ENCODE results near the gene CXCL12. TPM values are rescaled to one million over a fixed set of nuclear protein-coding genes. Genes with fewer than 3 reads are reported as not detected.

The CXCL12 gene
- total RNA-seq, 2 donors from 2014 or later = not detected

GRCh38 chr10:44374155-44374554 is 10.7 kb downstream of the CXCL12 start:
- no peak overlapping the region for H3K4me3 Mint-ChIP-seq
- no peaks in the 10 kb centered on the region for H3K27me3 Mint-ChIP-seq (ENCODE audit: low read depth)
- no peaks in the 10 kb centered on the region for H3K36me3 Mint-ChIP-seq (ENCODE audit: insufficient read depth in 2 of 2)
- no peaks in the 10 kb centered on the region for H3K9me3 Mint-ChIP-seq
- no peaks in the 10 kb centered on the region for H3K4me1 Mint-ChIP-seq (ENCODE audit: low read depth)
- no peak overlapping the region for H3K27ac Mint-ChIP-seq
- ATAC-seq (replicated peaks in 1 of 2) = no peak
- DNase-seq = no peak

GRCh38 chr10:44373341-44373995 is 11.4 kb downstream of the CXCL12 start:
- ATAC-seq (replicated peaks in 1 of 2) (no peak), DNase-seq (no peak)
- Mint-ChIP-seq H3K4me1 (ENCODE audit: low read depth) (no peaks in the 10 kb centered on the region), H3K27me3 (ENCODE audit: low read depth) (no peaks in the 10 kb centered on the region), H3K36me3 (ENCODE audit: insufficient read depth in 2 of 2) (no peaks in the 10 kb centered on the region), H3K27ac (no peak overlapping the region), H3K9me3 (no peaks in the 10 kb centered on the region), H3K4me3 (no peak overlapping the region)

GRCh38 chr10:44372181-44372580 is 12.7 kb downstream of the CXCL12 start:
- DNase-seq = no peak
- Mint-ChIP-seq H3K4me1 (ENCODE audit: low read depth) (no peaks in the 10 kb centered on the region), H3K4me3 (no peak overlapping the region), H3K27ac (no peak overlapping the region), H3K27me3 (ENCODE audit: low read depth) (no peaks in the 10 kb centered on the region), H3K9me3 (no peaks in the 10 kb centered on the region), H3K36me3 (ENCODE audit: insufficient read depth in 2 of 2) (no peaks in the 10 kb centered on the region)
- ATAC-seq (replicated peaks in 1 of 2) = no peak

- no peak overlapping the region for H3K27ac Mint-ChIP-seq
- H3K27me3 Mint-ChIP-seq (ENCODE audit: low read depth) = no peaks in the 10 kb centered on the region
- no peaks in the 10 kb centered on the region for H3K9me3 Mint-ChIP-seq
- no peak for ATAC-seq (replicated peaks in 1 of 2)
- no peak for DNase-seq
- no peaks in the 10 kb centered on the region for H3K4me1 Mint-ChIP-seq (ENCODE audit: low read depth)
- H3K4me3 Mint-ChIP-seq = no peak overlapping the region
- no peaks in the 10 kb centered on the region for H3K36me3 Mint-ChIP-seq (ENCODE audit: insufficient read depth in 2 of 2)
These were observed 14.1 kb downstream of the CXCL12 start for GRCh38 chr10:44370731-44371248.

- no peak for DNase-seq
- no peaks in the 10 kb centered on the region for H3K4me1 Mint-ChIP-seq (ENCODE audit: low read depth)
- H3K27ac Mint-ChIP-seq = no peak overlapping the region
- H3K4me3 Mint-ChIP-seq = no peak overlapping the region
- ATAC-seq (replicated peaks in 1 of 2) = no peak
- no peaks in the 10 kb centered on the region for H3K27me3 Mint-ChIP-seq (ENCODE audit: low read depth)
- H3K36me3 Mint-ChIP-seq (ENCODE audit: insufficient read depth in 2 of 2) = no peaks in the 10 kb centered on the region
- H3K9me3 Mint-ChIP-seq = no peaks in the 10 kb centered on the region
These were observed 15.0 kb downstream of the CXCL12 start for GRCh38 chr10:44369854-44370253.

- Mint-ChIP-seq H3K4me3 (no peak overlapping the region), H3K27ac (no peak overlapping the region), H3K9me3 (no peaks in the 10 kb centered on the region), H3K36me3 (ENCODE audit: insufficient read depth in 2 of 2) (no peaks in the 10 kb centered on the region), H3K27me3 (ENCODE audit: low read depth) (no peaks in the 10 kb centered on the region), H3K4me1 (ENCODE audit: low read depth) (no peaks in the 10 kb centered on the region)
- ATAC-seq (replicated peaks in 1 of 2) (no peak), DNase-seq (no peak)
These were observed 15.6 kb downstream of the CXCL12 start for GRCh38 chr10:44369296-44369695.

- H3K36me3 Mint-ChIP-seq (ENCODE audit: insufficient read depth in 2 of 2) = no peaks in the 10 kb centered on the region
- ATAC-seq (replicated peaks in 1 of 2) = no peak
These were observed 16.3 kb downstream of the CXCL12 start for GRCh38 chr10:44368637-44369036.

GRCh38 chr10:44366941-44367630 is 17.8 kb downstream of the CXCL12 start:
- H3K27ac Mint-ChIP-seq = no peak overlapping the region
- H3K27me3 Mint-ChIP-seq (ENCODE audit: low read depth) = no peaks in the 10 kb centered on the region
- no peaks in the 10 kb centered on the region for H3K36me3 Mint-ChIP-seq (ENCODE audit: insufficient read depth in 2 of 2)
- DNase-seq (no peak), ATAC-seq (replicated peaks in 1 of 2) (no peak)
- no peaks in the 10 kb centered on the region for H3K9me3 Mint-ChIP-seq
- H3K4me1 Mint-ChIP-seq (ENCODE audit: low read depth) = no peaks in the 10 kb centered on the region
- H3K4me3 Mint-ChIP-seq = no peak overlapping the region

More at GRCh38 chr10:44368637-44369036, 16.3 kb downstream of the CXCL12 start:
- Mint-ChIP-seq H3K4me1 (ENCODE audit: low read depth) (no peaks in the 10 kb centered on the region), H3K9me3 (no peaks in the 10 kb centered on the region), H3K4me3 (no peak overlapping the region), H3K27ac (no peak overlapping the region), H3K27me3 (ENCODE audit: low read depth) (no peaks in the 10 kb centered on the region)
- no peak for DNase-seq

GRCh38 chr10:44364566-44364965 is 20.3 kb downstream of the CXCL12 start:
- ATAC-seq (replicated peaks in 1 of 2) = no peak
- no peak for DNase-seq
- no peaks in the 10 kb centered on the region for H3K9me3 Mint-ChIP-seq
- H3K36me3 Mint-ChIP-seq (ENCODE audit: insufficient read depth in 2 of 2) = no peaks in the 10 kb centered on the region
- no peaks in the 10 kb centered on the region for H3K4me1 Mint-ChIP-seq (ENCODE audit: low read depth)
- H3K27ac Mint-ChIP-seq = no peak overlapping the region
- H3K4me3 Mint-ChIP-seq = no peak overlapping the region
- H3K27me3 Mint-ChIP-seq (ENCODE audit: low read depth) = no peaks in the 10 kb centered on the region

GRCh38 chr10:44363716-44364115 is 21.2 kb downstream of the CXCL12 start:
- H3K36me3 Mint-ChIP-seq (ENCODE audit: insufficient read depth in 2 of 2) = no peaks in the 10 kb centered on the region
- H3K27ac Mint-ChIP-seq = no peak overlapping the region
- no peak for ATAC-seq (replicated peaks in 1 of 2)
- no peaks in the 10 kb centered on the region for H3K4me1 Mint-ChIP-seq (ENCODE audit: low read depth)
- no peaks in the 10 kb centered on the region for H3K9me3 Mint-ChIP-seq
- H3K27me3 Mint-ChIP-seq (ENCODE audit: low read depth) = no peaks in the 10 kb centered on the region
- no peak overlapping the region for H3K4me3 Mint-ChIP-seq
- no peak for DNase-seq

- Mint-ChIP-seq H3K4me3 (no peak overlapping the region), H3K27me3 (ENCODE audit: low read depth) (no peaks in the 10 kb centered on the region), H3K36me3 (ENCODE audit: insufficient read depth in 2 of 2) (no peaks in the 10 kb centered on the region), H3K4me1 (ENCODE audit: low read depth) (no peaks in the 10 kb centered on the region), H3K9me3 (no peaks in the 10 kb centered on the region), H3K27ac (no peak overlapping the region)
- no peak for ATAC-seq (replicated peaks in 1 of 2)
- no peak for DNase-seq
These were observed 21.8 kb downstream of the CXCL12 start for GRCh38 chr10:44362866-44363711.

- DNase-seq = no peak
- no peaks in the 10 kb centered on the region for H3K9me3 Mint-ChIP-seq
- H3K27me3 Mint-ChIP-seq (ENCODE audit: low read depth) = no peaks in the 10 kb centered on the region
- H3K27ac Mint-ChIP-seq = no peak overlapping the region
- H3K4me1 Mint-ChIP-seq (ENCODE audit: low read depth) = no peaks in the 10 kb centered on the region
- H3K36me3 Mint-ChIP-seq (ENCODE audit: insufficient read depth in 2 of 2) = no peaks in the 10 kb centered on the region
- H3K4me3 Mint-ChIP-seq = no peak overlapping the region
- ATAC-seq (replicated peaks in 1 of 2) = no peak
These were observed 23.8 kb downstream of the CXCL12 start for GRCh38 chr10:44361109-44361508.

- Mint-ChIP-seq H3K36me3 (ENCODE audit: insufficient read depth in 2 of 2) (no peaks in the 10 kb centered on the region), H3K27me3 (ENCODE audit: low read depth) (no peaks in the 10 kb centered on the region), H3K4me3 (no peak overlapping the region), H3K9me3 (no peaks in the 10 kb centered on the region), H3K4me1 (ENCODE audit: low read depth) (no peaks in the 10 kb centered on the region), H3K27ac (no peak overlapping the region)
- ATAC-seq (replicated peaks in 1 of 2) (no peak), DNase-seq (no peak)
These were observed 26.7 kb downstream of the CXCL12 start for GRCh38 chr10:44358080-44358771.

Data from activated T-cell treated with anti-CD3 and anti-CD28 coated beads, Interleukin-2, amount 50 U/mL, for 72 hours (primary cell).